Tibial nerve (tissue), 3 donors: ENCODE data around the gene ZNF460.

Experiments used
- POLR2A ChIP-seq, 2 donors: fragments of 450-650 bp; IDR thresholded peaks; one replicate each; pipeline ENCODE4 v1.6.1; 2017; ENCODE audit warnings: antibody characterized with exemption in 2 of 2, mild to moderate bottlenecking in 2 of 2, moderate library complexity in 2 of 2
- TF ChIP-seq, protein P1 (sequence below), 5 experiments: fragments of 200-600 bp in 3 of 5; fragments of 450-650 bp in 2 of 5; sonication (generic) in 3 of 5; IDR thresholded peaks; one replicate each; pipeline ENCODE4 v1.5.1; 2016 to 2019; ENCODE audit warnings: antibody characterized with exemption in 5 of 5, mild to moderate bottlenecking in 3 of 5, moderate library complexity in 2 of 5

DNA sequence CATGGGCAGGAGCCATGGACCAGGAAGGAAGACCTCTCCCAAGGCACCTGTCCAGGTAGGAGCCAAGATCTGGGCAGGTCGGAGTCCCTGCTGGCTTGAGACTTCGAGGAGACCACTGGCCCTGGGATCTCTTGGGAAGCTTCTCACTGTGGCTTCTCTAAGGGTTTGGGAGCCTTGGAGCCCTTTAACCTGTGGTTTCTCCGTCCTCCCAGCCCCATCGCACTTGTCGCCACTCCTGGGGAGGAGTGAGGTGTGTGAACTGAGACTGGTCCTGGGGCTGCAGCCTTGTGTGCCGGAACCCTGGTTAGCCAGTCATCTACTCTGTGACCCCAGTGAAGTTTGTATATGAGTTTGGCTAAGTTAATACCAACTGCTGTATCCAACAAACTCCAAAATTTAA, 31.6 kb upstream of the ZNF460 start:
- no peak for TF ChIP-seq POLR2A (IDR thresholded peaks at IDR 0.05)
- TF ChIP-seq, protein P1, sequence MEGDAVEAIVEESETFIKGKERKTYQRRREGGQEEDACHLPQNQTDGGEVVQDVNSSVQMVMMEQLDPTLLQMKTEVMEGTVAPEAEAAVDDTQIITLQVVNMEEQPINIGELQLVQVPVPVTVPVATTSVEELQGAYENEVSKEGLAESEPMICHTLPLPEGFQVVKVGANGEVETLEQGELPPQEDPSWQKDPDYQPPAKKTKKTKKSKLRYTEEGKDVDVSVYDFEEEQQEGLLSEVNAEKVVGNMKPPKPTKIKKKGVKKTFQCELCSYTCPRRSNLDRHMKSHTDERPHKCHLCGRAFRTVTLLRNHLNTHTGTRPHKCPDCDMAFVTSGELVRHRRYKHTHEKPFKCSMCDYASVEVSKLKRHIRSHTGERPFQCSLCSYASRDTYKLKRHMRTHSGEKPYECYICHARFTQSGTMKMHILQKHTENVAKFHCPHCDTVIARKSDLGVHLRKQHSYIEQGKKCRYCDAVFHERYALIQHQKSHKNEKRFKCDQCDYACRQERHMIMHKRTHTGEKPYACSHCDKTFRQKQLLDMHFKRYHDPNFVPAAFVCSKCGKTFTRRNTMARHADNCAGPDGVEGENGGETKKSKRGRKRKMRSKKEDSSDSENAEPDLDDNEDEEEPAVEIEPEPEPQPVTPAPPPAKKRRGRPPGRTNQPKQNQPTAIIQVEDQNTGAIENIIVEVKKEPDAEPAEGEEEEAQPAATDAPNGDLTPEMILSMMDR (IDR thresholded peaks at IDR 0.05), result no peak
